K562 (cell line): ENCODE measurements around the gene SAMD14.

Source experiments
- ASH1L ChIP-seq: fragments of 450-650 bp; IDR thresholded peaks from 2 replicates; pipeline ENCODE4 v1.6.1; 2018; ENCODE audit warnings: borderline replicate concordance, mild to moderate bottlenecking, low read depth; ENCODE audit not compliant: partially characterized antibody
- TCF7L2 ChIP-seq: fragments of 150-350 bp; IDR thresholded peaks from 2 replicates; pipeline ENCODE4 v1.6.1; 2016; ENCODE audit warnings: low read depth, mild to moderate bottlenecking, low read length, moderate library complexity

- no peak for TF ChIP-seq ASH1L
- TF ChIP-seq TCF7L2, result no peak
Observed at GRCh38 chr17:50122945-50123344, 7.0 kb downstream of the SAMD14 start.
